ENCODE data around the gene SFXN2. TPM values are rescaled to one million over a fixed set of nuclear protein-coding genes. Genes with fewer than 3 reads are reported as not detected.

The SFXN2 gene
- polyA plus RNA-seq, 2 of the 4 experiments (the other 2 are of a cell fraction): 5.6 to 7.4 TPM

- 0 out of 2 replicates have a peak, but pooled peaks have one; percentile 37 for TF ChIP-seq REST (IDR thresholded peaks at IDR 0.05)
These were observed 29.3 kb downstream of the SFXN2 start, which contains the start of gene WBP1L (continued) for GRCh38 chr10:102743588-102744373.

GRCh38 chr10:102744374-102745051, 30.1 kb downstream of the SFXN2 start:
- peak overlapping the region; percentile 92 for H3K4me3 ChIP-seq
- peak overlapping the region; percentile 82 for H3K4me2 ChIP-seq
- CTCF ChIA-PET: interaction anchor here (0.5 to 2.8 kb wide), 3 partner anchors 8 to 318 kb away, joined by 3 to 14 read pairs (median 5); no protein-coding TSS in a partner anchor
- POLR2A ChIA-PET: interaction anchor here (1.1 kb wide), 1 partner anchor 75 kb away, joined by 3 read pairs; no protein-coding TSS in a partner anchor
- DNase-seq (ENCODE audit: low read depth in 1 of 2, low spot score in 1 of 2): no peak
- 18% methylated on average over 9 of the region's 9 CpGs for WGBS (ENCODE audit: missing lambda C conversion rate)
- peak overlapping the region; percentile 91 to 94 for H3K27ac ChIP-seq
- H3K9me3 ChIP-seq: no peaks in the 10 kb centered on the region
- peak; percentile 27 to 46; a peak in 5 of 6 replicates for ATAC-seq
- H3K4me1 ChIP-seq: peaks cover 12% of the 10 kb centered on the region; the same call in 1 of the 3 replicates
- no peak for FAIRE-seq
- TF ChIP-seq KDM5A (IDR thresholded peaks at IDR 0.05): no peak
- TF ChIP-seq MAZ (IDR thresholded peaks at IDR 0.05; ENCODE audit: borderline replicate concordance, low read depth, low read length): no peak
- TF ChIP-seq CTCF (IDR thresholded peaks at IDR 0.05): no peak
- no peak for TF ChIP-seq BCL3 (IDR thresholded peaks at IDR 0.05)
- TF ChIP-seq MYC (IDR thresholded peaks at IDR 0.05; ENCODE audit: borderline replicate concordance, low read length): no peak
- TF ChIP-seq FOSL2 (IDR thresholded peaks at IDR 0.05): no peak
- no peak for TF ChIP-seq FOSL2 (CRISPR knock-in tag; IDR thresholded peaks at IDR 0.05)
- TF ChIP-seq ZC3H11A (IDR thresholded peaks at IDR 0.05): no peak

GRCh38 chr10:102745157-102745556, 30.7 kb downstream of the SFXN2 start:
- no peak for DNase-seq (ENCODE audit: low read depth in 1 of 2, low spot score in 1 of 2)
- Histone ChIP-seq H3K9me3 (no peaks in the 10 kb centered on the region), H3K4me1 (peaks cover 12% of the 10 kb centered on the region; the same call in 1 of the 3 replicates), H3K4me2 (peak overlapping the region; percentile 82), H3K4me3 (no peak overlapping the region), H3K27ac (no peak overlapping the region)
- WGBS (ENCODE audit: missing lambda C conversion rate): 87% methylated on average over 4 of the region's 4 CpGs
- FAIRE-seq: no peak
- CTCF ChIA-PET: interaction anchor here (1.0 kb wide), 1 partner anchor 37 kb away, joined by 3 read pairs; no protein-coding TSS in a partner anchor
- ATAC-seq: no peak
- POLR2A ChIA-PET: no interaction called here
- TF ChIP-seq ZC3H11A (IDR thresholded peaks at IDR 0.05) (no peak), MYC (IDR thresholded peaks at IDR 0.05; ENCODE audit: borderline replicate concordance, low read length) (no peak), MAFK (IDR thresholded peaks at IDR 0.05; ENCODE audit: partially characterized antibody) (no peak), HEYL (CRISPR knock-in tag; IDR thresholded peaks at IDR 0.05) (no peak), ATOH8 (CRISPR knock-in tag; IDR thresholded peaks at IDR 0.05; ENCODE audit: low read depth) (no peak), EP300 (IDR thresholded peaks at IDR 0.05) (no peak), HOXA7 (CRISPR knock-in tag; IDR thresholded peaks at IDR 0.05) (no peak), KDM5A (IDR thresholded peaks at IDR 0.05) (no peak), RCOR1 (IDR thresholded peaks at IDR 0.05; ENCODE audit: low read depth, low read length) (no peak), TFCP2L1 (CRISPR knock-in tag; IDR thresholded peaks at IDR 0.05) (no peak), FOSL2 (IDR thresholded peaks at IDR 0.05) (no peak), FOSL2 (CRISPR knock-in tag; IDR thresholded peaks at IDR 0.05) (no peak), CHD4 (IDR thresholded peaks at IDR 0.05; ENCODE audit: borderline replicate concordance) (no peak), NFE2L2 (conservative IDR thresholded peaks at IDR 0.05; ENCODE audit: low read length) (no peak), EHMT2 (IDR thresholded peaks at IDR 0.05; ENCODE audit: low read depth) (no peak), BHLHE40 (IDR thresholded peaks at IDR 0.05; ENCODE audit: low read depth, low read length) (no peak)
